Cerebellar nuclear complex (tissue), 1 donor: ENCODE data around the gene ZDHHC12.

Experiments
- DNase-seq, 2 experiments: peaks; one replicate each; lab custom pipeline; 2025; lab: John Stamatoyannopoulos, UW

ZDHHC12 gene, protein sequence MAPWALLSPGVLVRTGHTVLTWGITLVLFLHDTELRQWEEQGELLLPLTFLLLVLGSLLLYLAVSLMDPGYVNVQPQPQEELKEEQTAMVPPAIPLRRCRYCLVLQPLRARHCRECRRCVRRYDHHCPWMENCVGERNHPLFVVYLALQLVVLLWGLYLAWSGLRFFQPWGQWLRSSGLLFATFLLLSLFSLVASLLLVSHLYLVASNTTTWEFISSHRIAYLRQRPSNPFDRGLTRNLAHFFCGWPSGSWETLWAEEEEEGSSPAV

DNA sequence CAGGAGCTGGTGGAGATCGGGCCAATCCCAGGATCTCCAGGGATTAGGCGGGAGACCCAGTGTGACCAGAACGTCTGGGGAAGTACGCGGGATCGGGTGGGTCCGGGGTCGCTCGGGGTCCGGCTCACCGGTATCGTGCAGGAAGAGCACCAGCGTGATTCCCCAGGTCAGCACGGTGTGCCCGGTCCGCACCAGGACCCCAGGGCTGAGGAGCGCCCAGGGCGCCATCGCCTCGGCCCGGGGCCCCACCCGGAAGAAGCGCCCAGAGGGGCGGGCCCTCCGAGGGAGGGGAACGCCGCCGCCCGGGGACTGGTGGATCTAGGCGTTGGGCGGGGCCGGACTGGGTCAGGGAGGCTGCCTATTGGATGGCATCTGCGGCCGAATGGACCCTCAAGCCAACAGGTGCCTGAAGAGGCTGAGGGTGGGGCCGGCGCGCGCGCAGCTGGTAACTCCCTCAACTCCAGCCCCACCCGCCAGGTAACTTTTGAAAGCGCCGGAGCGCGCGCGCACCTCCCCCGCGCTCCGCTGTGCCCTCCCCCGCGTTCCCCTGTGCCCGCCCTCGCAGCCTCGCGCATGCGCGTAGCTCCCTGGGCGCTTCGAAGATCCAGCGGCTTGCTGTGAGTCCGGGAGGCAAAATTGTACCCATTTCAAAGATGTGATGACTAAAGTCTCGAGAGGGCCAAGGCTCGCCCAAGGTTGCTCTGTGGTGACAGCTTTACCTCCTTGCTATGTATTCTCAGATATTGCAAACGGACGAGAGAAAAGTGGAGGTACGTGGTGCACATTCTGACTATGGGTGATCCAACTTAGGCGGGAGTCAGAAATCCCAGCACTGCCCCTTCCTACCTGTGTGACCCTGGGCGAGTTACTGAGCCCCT is at the start of gene ZDHHC12:
Gene ZDHHC12 (minus strand): TSS at position 262 of the 878 bp plus-strand sequence. CDS start 34 bp downstream, at position 228.
- peak; percentile 80 to 88 for DNase-seq

- no peak for DNase-seq
Observed at GRCh38 chr9:128773049-128773448, 49.1 kb upstream of the ZDHHC12 start.

DNA sequence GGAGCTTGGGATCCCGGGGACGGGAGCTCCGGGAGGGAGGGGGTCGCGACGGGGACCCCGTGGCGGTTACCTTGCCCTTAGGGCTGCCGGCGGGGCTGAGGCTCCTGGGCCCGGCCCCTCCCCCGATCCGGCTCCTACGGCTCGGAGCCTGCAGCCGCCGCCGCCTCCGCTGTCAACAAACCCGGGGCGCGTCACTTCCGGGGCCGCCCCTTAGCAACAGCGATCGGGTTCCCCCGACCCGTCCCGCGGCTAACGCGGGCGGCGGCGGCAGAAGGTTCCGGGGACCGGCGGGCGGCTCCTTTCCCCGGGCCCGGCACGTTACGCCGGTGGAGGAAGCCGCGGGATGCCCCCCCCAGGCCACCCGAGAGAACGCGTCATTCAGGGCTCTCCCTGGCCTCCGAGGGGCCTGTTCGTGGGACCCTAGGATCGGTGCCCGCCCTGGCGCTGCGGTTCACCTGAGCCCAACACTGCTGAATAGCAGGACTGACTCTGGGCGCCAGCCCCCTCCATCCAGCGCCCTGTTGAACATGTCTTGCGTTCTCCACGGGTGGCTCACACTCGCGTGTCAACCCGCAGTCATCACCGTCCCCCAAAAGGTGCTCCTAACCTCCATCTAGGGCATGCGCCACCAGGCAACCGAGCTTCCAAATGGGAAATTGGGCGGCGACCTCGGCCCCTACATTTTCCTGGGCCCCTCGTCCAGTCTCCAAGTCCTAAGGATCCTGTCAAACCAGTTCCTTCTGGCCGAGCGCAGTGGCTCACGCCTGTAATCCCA is 48.0 kb upstream of the ZDHHC12 start, which contains the start of gene ZER1:
Gene ZER1 (minus strand): TSS at position 183 of the 775 bp plus-strand sequence. CDS start 16,362 bp downstream, outside the sequence.
- peak in 1 of 2 experiments; percentile 64 for DNase-seq

- DNase-seq: peak in 1 of 2 experiments; percentile 32
Observed at GRCh38 chr9:128771094-128771721, 47.3 kb upstream of the ZDHHC12 start.

GRCh38 chr9:128770286-128771030 is 46.5 kb upstream of the ZDHHC12 start:
- no peak for DNase-seq

- no peak for DNase-seq
Observed at GRCh38 chr9:128768606-128769005, 44.7 kb upstream of the ZDHHC12 start.

GRCh38 chr9:128765499-128765898 is 41.6 kb upstream of the ZDHHC12 start:
- no peak for DNase-seq

- DNase-seq: no peak
Observed at GRCh38 chr9:128764361-128764760, 40.4 kb upstream of the ZDHHC12 start.

DNA sequence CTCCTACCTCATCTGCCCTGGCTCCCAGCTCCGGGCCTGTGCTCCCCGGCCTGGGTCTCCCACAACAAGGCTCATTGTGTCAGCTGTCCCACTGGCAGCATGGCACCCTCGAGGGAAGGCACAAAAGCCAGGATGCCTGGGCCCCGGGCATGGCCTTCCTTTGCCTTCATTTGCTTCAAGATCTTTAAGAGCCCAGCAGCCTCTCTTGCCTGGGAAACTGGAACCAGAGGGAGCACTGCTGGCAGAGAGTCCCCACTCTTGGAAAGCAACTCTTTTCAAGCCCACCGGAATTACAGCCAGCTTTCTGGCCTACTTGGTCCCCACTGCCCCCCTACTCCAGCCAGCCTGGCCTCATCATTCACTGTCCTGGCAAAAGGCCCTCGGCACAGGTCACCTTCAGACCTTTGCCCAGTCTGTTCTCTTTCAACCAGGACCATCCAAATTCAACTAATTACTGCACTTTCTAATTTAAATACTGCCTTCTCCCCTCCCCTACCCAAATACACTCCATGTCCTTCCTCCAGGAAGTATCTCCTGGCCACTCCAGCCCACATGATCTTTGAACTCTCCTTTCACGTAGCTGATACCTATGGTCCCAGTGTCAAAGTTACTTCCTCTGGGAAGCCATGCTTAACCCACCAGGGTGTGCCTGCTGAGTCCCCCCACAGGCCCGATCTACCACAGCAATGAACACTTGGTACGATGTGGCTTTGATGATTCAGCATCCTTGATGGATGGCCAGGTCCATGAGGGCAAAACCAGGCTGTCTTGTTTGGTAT is 38.9 kb upstream of the ZDHHC12 start:
- DNase-seq: no peak

- DNase-seq: no peak
Observed at GRCh38 chr9:128757602-128758001, 33.7 kb upstream of the ZDHHC12 start.

DNA sequence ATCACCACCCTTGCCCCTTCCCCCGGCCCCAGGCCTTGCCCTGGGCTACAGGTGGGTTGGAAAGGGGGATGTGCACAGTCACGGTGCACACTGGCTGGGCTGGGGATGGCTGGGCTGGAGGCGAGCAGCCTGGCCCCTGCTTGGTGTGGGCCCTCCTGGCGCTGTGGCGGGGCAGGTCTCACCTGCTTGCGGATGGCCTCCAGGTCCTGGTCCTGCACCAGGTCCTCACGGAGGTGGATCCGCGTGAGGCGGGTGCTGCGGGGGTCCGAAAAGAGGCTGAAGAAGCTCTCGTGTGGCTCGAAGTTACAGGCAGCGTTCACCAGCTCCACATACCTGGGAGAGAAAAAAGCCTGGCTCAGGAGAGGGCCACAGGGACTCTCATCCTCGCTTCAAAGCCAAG is 29.7 kb upstream of the ZDHHC12 start:
- no peak for DNase-seq

DNA sequence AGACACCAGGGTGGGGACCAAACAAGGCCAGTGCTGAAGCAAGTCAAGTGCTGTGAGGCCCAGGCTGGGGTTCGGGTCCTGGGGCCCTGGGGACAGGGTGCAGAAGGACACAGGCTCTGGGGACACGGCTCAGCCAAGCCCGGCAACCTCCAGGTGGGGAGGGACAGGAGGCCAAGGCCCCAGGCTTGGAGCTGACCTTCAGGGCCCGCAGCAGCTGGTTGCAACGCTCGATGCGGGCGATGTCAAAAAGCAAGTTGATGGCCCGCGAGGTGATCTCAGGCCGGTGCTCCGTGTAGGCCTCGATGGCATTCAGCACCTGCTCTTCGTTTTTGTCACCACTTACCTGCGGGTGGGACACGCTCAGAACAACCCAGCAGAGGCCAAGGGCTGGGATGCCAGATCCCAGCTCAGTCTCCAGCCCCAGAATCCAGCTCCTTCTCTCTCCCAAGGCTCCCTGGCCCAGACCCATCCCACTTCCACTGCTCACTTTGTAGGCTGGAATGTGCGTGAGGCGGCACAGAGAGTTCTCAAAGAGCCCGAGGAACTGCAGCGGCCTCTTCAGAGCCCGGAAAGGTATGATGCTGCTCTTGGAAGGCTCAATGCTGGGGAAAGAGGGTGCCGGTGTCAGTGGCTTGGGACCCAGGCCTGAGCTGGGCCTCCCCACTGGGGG is 27.1 kb upstream of the ZDHHC12 start:
- DNase-seq: no peak

- DNase-seq: no peak
Observed at GRCh38 chr9:128747241-128747640, 23.3 kb upstream of the ZDHHC12 start.

DNA sequence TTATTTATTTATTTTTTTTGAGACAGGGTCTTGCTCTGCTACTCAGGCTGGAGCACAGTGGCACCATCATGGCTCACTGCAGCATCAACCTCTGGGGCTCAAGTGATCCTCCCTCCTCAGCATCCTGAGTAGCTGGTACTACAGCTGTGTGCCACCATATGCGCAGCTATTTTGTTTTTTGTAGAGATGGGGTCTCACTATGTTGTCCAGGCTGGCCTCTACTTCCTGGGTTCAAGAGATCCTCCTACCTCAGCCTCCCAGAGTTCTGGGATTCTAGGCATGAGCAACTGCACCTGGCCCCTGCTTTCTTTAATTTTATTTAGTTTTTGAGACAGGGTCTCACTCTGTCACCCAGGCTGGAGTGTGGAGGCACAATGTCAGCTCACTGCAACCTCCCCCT is 19.5 kb upstream of the ZDHHC12 start:
- DNase-seq: no peak

DNA sequence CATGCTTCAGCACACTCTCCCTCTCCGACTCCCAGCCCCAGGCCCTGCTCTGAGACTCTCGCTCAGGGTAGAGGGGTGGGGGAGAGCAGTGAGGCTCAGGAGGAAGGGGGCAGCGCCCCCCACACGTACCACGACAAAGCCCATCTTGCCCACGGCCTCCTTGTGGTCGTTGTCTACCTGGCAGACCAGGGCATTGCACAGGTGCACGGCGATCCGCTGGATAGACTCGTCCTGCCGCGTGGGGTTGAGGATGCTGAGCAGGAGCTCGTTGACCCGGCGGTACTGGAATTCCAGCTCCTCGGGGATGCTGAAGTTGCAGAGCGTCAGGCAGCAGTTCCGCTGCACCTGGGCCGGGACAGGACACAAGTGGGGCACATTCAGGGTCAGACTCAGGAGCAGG is 18.5 kb upstream of the ZDHHC12 start:
- no peak for DNase-seq

DNA sequence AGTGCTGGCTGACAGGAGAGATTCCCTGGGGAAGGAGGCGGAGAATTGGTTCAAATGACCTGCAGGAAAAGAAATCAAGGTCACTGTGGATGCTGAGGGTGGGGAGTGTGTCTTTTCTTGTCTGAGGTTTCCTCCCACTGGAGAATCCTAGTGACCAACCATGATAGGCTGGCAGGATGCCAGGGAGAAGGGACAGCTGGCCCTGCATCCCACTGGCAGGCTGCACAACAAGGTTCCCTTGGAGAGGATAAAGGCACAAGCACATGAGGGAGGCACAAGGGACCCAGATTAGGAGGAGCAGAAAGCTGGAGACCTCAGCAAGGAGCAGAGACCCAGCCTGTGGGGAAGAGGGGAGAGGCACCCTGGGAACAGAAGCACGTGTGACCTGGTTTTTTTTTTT is 11.4 kb upstream of the ZDHHC12 start:
- no peak for DNase-seq

DNA sequence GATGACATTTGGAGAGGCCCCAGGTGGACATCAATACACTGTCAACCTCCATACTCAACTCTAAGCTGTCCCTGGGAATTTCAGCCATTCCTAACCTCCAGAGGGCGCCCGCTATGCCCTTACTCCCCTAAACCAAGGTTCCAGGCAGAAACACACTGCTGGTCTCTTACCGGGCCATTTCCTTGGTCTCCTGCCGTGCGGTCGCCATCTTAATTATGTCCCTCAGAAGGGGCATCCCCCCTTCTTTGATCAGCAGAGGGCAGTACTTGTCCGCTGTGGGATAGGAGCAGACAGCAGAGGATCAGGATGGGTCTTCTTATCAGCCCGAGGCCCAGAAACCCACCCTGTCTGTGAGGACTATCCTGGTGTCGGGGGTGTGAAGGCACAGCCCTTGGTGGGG is 9.3 kb upstream of the ZDHHC12 start:
- DNase-seq: no peak

DNA sequence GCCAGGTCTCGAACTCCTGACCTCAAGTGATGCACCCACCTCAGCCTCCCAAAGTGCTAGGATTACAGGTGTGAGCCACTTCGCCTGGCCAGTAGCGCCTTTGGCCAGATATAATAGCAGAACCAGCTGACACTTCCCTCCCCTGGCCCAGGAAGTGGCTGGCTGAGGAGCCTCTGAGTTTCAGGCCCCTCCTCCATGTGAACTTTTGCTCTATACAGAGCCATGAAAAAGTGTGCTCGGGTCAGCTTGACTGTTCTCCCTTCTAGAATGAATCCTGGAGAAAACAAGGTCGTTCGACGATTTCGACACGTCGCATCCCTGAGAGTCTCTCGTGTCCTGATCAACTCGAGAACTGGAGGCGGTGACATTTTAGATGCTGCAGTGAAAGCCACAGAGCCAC is 8.6 kb upstream of the ZDHHC12 start:
- DNase-seq: no peak

DNA sequence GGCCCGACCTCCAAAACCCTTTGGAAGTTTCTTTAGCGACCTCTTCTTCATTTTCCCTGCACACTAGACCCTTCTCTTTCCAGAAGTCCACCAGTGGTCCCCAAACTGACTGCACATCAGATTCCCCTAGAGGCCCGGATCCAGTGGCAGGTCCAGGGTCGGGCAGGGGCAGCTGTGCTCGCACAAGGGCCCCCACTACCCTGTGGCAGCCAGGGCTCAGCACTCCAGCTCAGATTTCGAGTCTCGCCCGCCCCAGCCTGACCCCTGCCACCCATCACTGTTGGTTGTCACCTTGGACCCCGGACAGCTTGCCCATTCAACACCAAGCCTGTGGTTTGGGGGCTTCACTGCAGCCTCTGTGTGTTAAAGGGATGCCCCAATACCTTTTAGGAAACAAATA is 7.8 kb upstream of the ZDHHC12 start:
- no peak for DNase-seq

- DNase-seq: no peak
Observed at GRCh38 chr9:128731093-128731492, 7.2 kb upstream of the ZDHHC12 start.
